ENCODE measurements around the gene KHSRP.

DNA sequence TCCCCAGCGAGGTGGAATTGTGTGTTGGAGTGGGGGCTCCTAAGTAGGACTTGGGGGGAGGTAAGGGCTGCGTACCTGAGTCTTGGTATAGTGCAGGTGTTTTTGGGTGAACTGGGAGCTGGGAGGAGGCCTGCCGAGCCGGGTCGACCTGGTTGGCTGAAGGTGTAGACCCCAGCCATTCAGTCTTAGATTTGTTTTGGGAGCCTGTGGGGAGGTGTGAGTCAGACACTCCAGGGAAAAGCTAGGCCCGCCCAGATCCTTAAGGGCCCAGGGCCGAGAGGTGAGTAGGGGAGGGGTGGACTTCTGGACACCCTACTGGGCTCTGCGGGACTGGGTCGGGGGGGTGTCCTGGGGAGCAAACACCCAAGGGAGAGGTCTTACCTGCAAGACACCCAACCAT is 40.4 kb upstream of the KHSRP start:
- TF ChIP-seq, protein P1, sequence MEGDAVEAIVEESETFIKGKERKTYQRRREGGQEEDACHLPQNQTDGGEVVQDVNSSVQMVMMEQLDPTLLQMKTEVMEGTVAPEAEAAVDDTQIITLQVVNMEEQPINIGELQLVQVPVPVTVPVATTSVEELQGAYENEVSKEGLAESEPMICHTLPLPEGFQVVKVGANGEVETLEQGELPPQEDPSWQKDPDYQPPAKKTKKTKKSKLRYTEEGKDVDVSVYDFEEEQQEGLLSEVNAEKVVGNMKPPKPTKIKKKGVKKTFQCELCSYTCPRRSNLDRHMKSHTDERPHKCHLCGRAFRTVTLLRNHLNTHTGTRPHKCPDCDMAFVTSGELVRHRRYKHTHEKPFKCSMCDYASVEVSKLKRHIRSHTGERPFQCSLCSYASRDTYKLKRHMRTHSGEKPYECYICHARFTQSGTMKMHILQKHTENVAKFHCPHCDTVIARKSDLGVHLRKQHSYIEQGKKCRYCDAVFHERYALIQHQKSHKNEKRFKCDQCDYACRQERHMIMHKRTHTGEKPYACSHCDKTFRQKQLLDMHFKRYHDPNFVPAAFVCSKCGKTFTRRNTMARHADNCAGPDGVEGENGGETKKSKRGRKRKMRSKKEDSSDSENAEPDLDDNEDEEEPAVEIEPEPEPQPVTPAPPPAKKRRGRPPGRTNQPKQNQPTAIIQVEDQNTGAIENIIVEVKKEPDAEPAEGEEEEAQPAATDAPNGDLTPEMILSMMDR (IDR thresholded peaks at IDR 0.05): no peak
- no peak for TF ChIP-seq POLR2A (IDR thresholded peaks at IDR 0.05)

All from tibial nerve (tissue), 3 donors.